Renal cortex interstitium (tissue), 11 donors: ENCODE data around the gene MYBPHL. TPM values are rescaled to one million over a fixed set of nuclear protein-coding genes. Genes with fewer than 3 reads are reported as not detected.

Experiments used
- DNase-seq, 11 donors: peaks; one replicate each; pipeline ENCODE4 v3.0.0-alpha.2; 2013; ENCODE audit warnings: low read depth in 9 of 11, low spot score in 4 of 11; ENCODE audit errors: extremely low read depth in 1 of 11
- polyA plus RNA-seq, 3 donors: library from polyadenylated mRNA; unstranded; fragments of 120-200 nt; gene quantifications; one replicate each; pipeline ENCODE4 v1.2.1, GENCODE V29; 2013; ENCODE audit not compliant: insufficient read length in 3 of 3

Gene MYBPHL
- polyA plus RNA-seq, 3 donors: 0.11 to 0.39 TPM; not detected in 1

- DNase-seq: no peak
These were observed 49.0 kb downstream of the MYBPHL start for GRCh38 chr1:109257682-109258421.

- no peak for DNase-seq
These were observed 49.7 kb downstream of the MYBPHL start for GRCh38 chr1:109256971-109257681.

- DNase-seq: no peak
These were observed 50.7 kb downstream of the MYBPHL start for GRCh38 chr1:109256085-109256484.

GRCh38 chr1:109255678-109256077 is 51.1 kb downstream of the MYBPHL start:
- no peak for DNase-seq

- DNase-seq: no peak
These were observed 51.6 kb downstream of the MYBPHL start for GRCh38 chr1:109255097-109255651.

- DNase-seq: no peak
These were observed 52.2 kb downstream of the MYBPHL start for GRCh38 chr1:109254621-109255096.

- DNase-seq: peak in 2 of 11 donors; percentile 54 to 65
These were observed 52.8 kb downstream of the MYBPHL start for GRCh38 chr1:109253803-109254620.

- no peak for DNase-seq
These were observed 53.7 kb downstream of the MYBPHL start for GRCh38 chr1:109252893-109253802.

- no peak for DNase-seq
These were observed 54.5 kb downstream of the MYBPHL start for GRCh38 chr1:109252167-109252892.

- DNase-seq: no peak
These were observed 55.3 kb downstream of the MYBPHL start for GRCh38 chr1:109251277-109252166.

GRCh38 chr1:109250454-109251276 is 56.1 kb downstream of the MYBPHL start:
- DNase-seq: no peak

- no peak for DNase-seq
These were observed 57.0 kb downstream of the MYBPHL start for GRCh38 chr1:109249654-109250401.

- DNase-seq: peak in 6 of 11 donors; percentile 56 to 73 (median 68)
These were observed 57.8 kb downstream of the MYBPHL start, which contains the start of gene CELSR2 for GRCh38 chr1:109248797-109249629. CELSR2 (plus strand) TSS chr1:109249539; CDS start chr1:109250080, 541 bp downstream.

GRCh38 chr1:109248444-109248796 is 58.4 kb downstream of the MYBPHL start:
- DNase-seq: no peak
